H9 (cell line): ENCODE data around the gene DAZAP1. TPM values are rescaled to one million over a fixed set of nuclear protein-coding genes. Genes with fewer than 3 reads are reported as not detected.

Source experiments
- DNase-seq: peaks from one replicate; pipeline ENCODE4 v3.0.0-alpha.2; 2017
- H2AFZ ChIP-seq: one replicate; pipeline ENCODE4 v1.6.1; 2013; ENCODE audit warnings: mild to moderate bottlenecking, low read length, control low read depth, moderate library complexity
- H2AK5ac ChIP-seq: 2 replicates; pipeline ENCODE4 v1.6.1; 2013; ENCODE audit warnings: low read length, control low read depth, mixed read lengths; ENCODE audit not compliant: insufficient read length
- H2BK120ac ChIP-seq: one replicate; pipeline ENCODE4 v1.6.1; 2013; ENCODE audit warnings: low read depth, mild to moderate bottlenecking, low read length, control low read depth, inconsistent platforms; ENCODE audit not compliant: poor library complexity, severe bottlenecking
- H2BK12ac ChIP-seq: 2 replicates; pipeline ENCODE4 v1.6.1; 2013; ENCODE audit warnings: low read length, control low read depth, mixed read lengths, low read depth; ENCODE audit not compliant: insufficient read length
- H2BK15ac ChIP-seq: 2 replicates; pipeline ENCODE4 v1.6.1; 2013; ENCODE audit warnings: low read depth, low read length, control low read depth
- H2BK20ac ChIP-seq: one replicate; pipeline ENCODE4 v1.6.1; 2013; ENCODE audit warnings: low read depth, mild to moderate bottlenecking, low read length, control low read depth, inconsistent platforms; ENCODE audit not compliant: poor library complexity, severe bottlenecking
- H2BK5ac ChIP-seq: 2 replicates; pipeline ENCODE4 v1.6.1; 2013; ENCODE audit warnings: low read length, control low read depth, mixed read lengths; ENCODE audit not compliant: insufficient read length
- H3K14ac ChIP-seq: 2 replicates; pipeline ENCODE4 v1.6.1; 2013; ENCODE audit warnings: low read length, control low read depth; ENCODE audit not compliant: insufficient read depth
- H3K18ac ChIP-seq: 2 replicates; pipeline ENCODE4 v1.6.1; 2013; ENCODE audit warnings: low read depth, mild to moderate bottlenecking, mixed read lengths, low read length, control low read depth; ENCODE audit not compliant: insufficient read length
- H3K23ac ChIP-seq: 2 replicates; pipeline ENCODE4 v1.6.1; 2013; ENCODE audit warnings: low read length, control low read depth, mixed read lengths, low read depth; ENCODE audit not compliant: insufficient read length
- H3K23me2 ChIP-seq: 2 replicates; pipeline ENCODE4 v1.6.1; 2013; ENCODE audit warnings: low read depth, mild to moderate bottlenecking, mixed read lengths, low read length, control low read depth; ENCODE audit not compliant: insufficient read length, poor library complexity, severe bottlenecking
- H3K27ac ChIP-seq: 2 replicates; pipeline ENCODE4 v1.5.1; 2013; ENCODE audit warnings: low read length, control low read depth, mixed read lengths, low read depth; ENCODE audit not compliant: insufficient read length
- H3K27me3 ChIP-seq: 2 replicates; pipeline ENCODE4 v1.6.1; 2013; ENCODE audit warnings: low read length, control low read depth, inconsistent platforms; ENCODE audit not compliant: insufficient read depth
- H3K4ac ChIP-seq: 2 replicates; pipeline ENCODE4 v1.6.1; 2013; ENCODE audit warnings: low read depth, mild to moderate bottlenecking, control low read depth, inconsistent platforms, low read length, moderate library complexity
- H3K4me1 ChIP-seq: 2 replicates; pipeline ENCODE4 v1.6.1; 2013; ENCODE audit warnings: low read length, control low read depth, inconsistent platforms; ENCODE audit not compliant: insufficient read depth
- H3K4me2 ChIP-seq: 2 replicates; pipeline ENCODE4 v1.6.1; 2013; ENCODE audit warnings: low read length, control low read depth, mixed read lengths; ENCODE audit not compliant: insufficient read length, insufficient read depth
- H3K56ac ChIP-seq: 2 replicates; pipeline ENCODE4 v1.6.1; 2013; ENCODE audit warnings: low read depth, mild to moderate bottlenecking, mixed read lengths, low read length, control low read depth; ENCODE audit not compliant: insufficient read length
- H3K79me1 ChIP-seq: 2 replicates; pipeline ENCODE4 v1.6.1; 2013; ENCODE audit warnings: low read depth, mild to moderate bottlenecking, moderate library complexity, low read length, control low read depth, inconsistent platforms; ENCODE audit not compliant: insufficient read depth, poor library complexity, severe bottlenecking
- H3K79me2 ChIP-seq: 2 replicates; pipeline ENCODE4 v1.6.1; 2013; ENCODE audit warnings: low read length, control low read depth, inconsistent platforms; ENCODE audit not compliant: insufficient read depth
- H3K9ac ChIP-seq: 2 replicates; pipeline ENCODE4 v1.6.1; 2013; ENCODE audit warnings: low read length, control low read depth, mixed read lengths; ENCODE audit not compliant: insufficient read length; ENCODE audit errors: extremely low read depth
- H3K9me3 ChIP-seq: one replicate; pipeline ENCODE4 v1.6.1; 2013; ENCODE audit warnings: low read depth, low read length, inconsistent platforms; ENCODE audit not compliant: control insufficient read depth
- H3T11ph ChIP-seq: one replicate; pipeline ENCODE4 v1.6.1; 2013; ENCODE audit warnings: mild to moderate bottlenecking, low read length, control low read depth, inconsistent platforms
- H4K20me1 ChIP-seq: one replicate; pipeline ENCODE4 v1.6.1; 2013; ENCODE audit not compliant: control insufficient read depth, insufficient read length, insufficient read depth
- H4K5ac ChIP-seq: 2 replicates; pipeline ENCODE4 v1.6.1; 2013; ENCODE audit warnings: low read depth, mild to moderate bottlenecking, mixed read lengths, low read length, control low read depth; ENCODE audit not compliant: insufficient read length
- H4K8ac ChIP-seq: replicated peaks from 2 replicates; pipeline ENCODE4 v1.6.1; 2013; ENCODE audit warnings: low read length, control low read depth, mixed read lengths, low read depth; ENCODE audit not compliant: insufficient read length
- H4K91ac ChIP-seq: 2 replicates; pipeline ENCODE4 v1.6.1; 2013; ENCODE audit warnings: low read depth, mild to moderate bottlenecking, moderate library complexity, mixed read lengths, low read length, control low read depth; ENCODE audit not compliant: insufficient read length
- H3K27ac Mint-ChIP-seq, 3 experiments: 2 replicates in 2 of 3; 3 replicates in 1 of 3; pipeline ENCODE4 v1.8.0; 2020 to 2021; ENCODE audit warnings: mixed read lengths in 3 of 3, mild to moderate bottlenecking in 1 of 3, moderate library complexity in 1 of 3
- H3K27me3 Mint-ChIP-seq: 2 replicates; pipeline ENCODE4 v1.8.0; 2021; ENCODE audit warnings: low read depth, mild to moderate bottlenecking, moderate library complexity, mixed read lengths
- H3K36me3 Mint-ChIP-seq, 3 experiments: 2 replicates in 2 of 3; 3 replicates in 1 of 3; pipeline ENCODE4 v1.8.0; 2020 to 2021; ENCODE audit warnings: low read depth in 3 of 3, mixed read lengths in 3 of 3; ENCODE audit not compliant: insufficient read depth in 1 of 3
- H3K4me1 Mint-ChIP-seq, 2 experiments: 2 replicates each; pipeline ENCODE4 v1.8.0; 2020; ENCODE audit warnings: mixed read lengths in 2 of 2
- H3K4me3 Mint-ChIP-seq, 2 experiments: 2 replicates in 1 of 2; 3 replicates in 1 of 2; pipeline ENCODE4 v1.8.0; 2020 to 2021; ENCODE audit warnings: mild to moderate bottlenecking in 2 of 2, mixed read lengths in 2 of 2, moderate library complexity in 1 of 2
- H3K9me3 Mint-ChIP-seq, 2 experiments: 2 replicates in 1 of 2; 3 replicates in 1 of 2; pipeline ENCODE4 v1.8.0; 2020; ENCODE audit warnings: mild to moderate bottlenecking in 2 of 2, mixed read lengths in 2 of 2, moderate library complexity in 1 of 2
- CTCF ChIP-seq: fragments of 200-600 bp; sonication (generic); conservative IDR thresholded peaks from 3 replicates; pipeline ENCODE4 v1.8.0; 2021; ENCODE audit warnings: antibody characterized with exemption, mild to moderate bottlenecking
- WGBS: extraction: QIAGEN DNeasy Blood & Tissue Kit; methylation state at CpG from one replicate; pipeline ENCODE4 v1.1.7; 2013; ENCODE audit warnings: missing lambda C conversion rate, low lambda C conversion rate, mixed read lengths; ENCODE audit not compliant: insufficient read length; ENCODE audit errors: extremely low coverage; 5-methylcytosine and 5-hydroxymethylcytosine counted together
- total RNA-seq: library from RNA; stranded (reverse); gene quantifications from 2 replicates; pipeline ENCODE4 v1.2.1, GENCODE V29; 2021

DAZAP1 gene
- total RNA-seq, 1 experiment from 2014 or later, result 265 TPM

- no peak overlapping the region for H2BK12ac ChIP-seq
- H3K23ac ChIP-seq, result no peak overlapping the region
- no peak overlapping the region for H2BK120ac ChIP-seq
- H2BK15ac ChIP-seq, result no peak overlapping the region
- no peaks in the 10 kb centered on the region for H3K4me1 ChIP-seq
- H4K20me1 ChIP-seq, result no peaks in the 10 kb centered on the region
- TF ChIP-seq CTCF, result no peak
- no peak overlapping the region for H3K9ac ChIP-seq
- Mint-ChIP-seq H3K27me3 (no peaks in the 10 kb centered on the region; the same call in 1 of the 2 replicates), H3K4me1 (peaks cover 6 to 14% of the 10 kb centered on the region in 2 experiments), H3K27ac (no peak overlapping the region), H3K4me3 (no peak overlapping the region), H3K36me3 (peaks cover 17 to 35% (median 29%) of the 10 kb centered on the region in 3 experiments; a peak in 6 of 7 replicates), H3K9me3 (no peaks in the 10 kb centered on the region)
- no peaks in the 10 kb centered on the region for H3K79me2 ChIP-seq
- H3K56ac ChIP-seq, result no peak overlapping the region
- no peak overlapping the region for H3K18ac ChIP-seq
- H3K27me3 ChIP-seq, result no peaks in the 10 kb centered on the region
- no peak overlapping the region for H4K8ac ChIP-seq
- H2BK5ac ChIP-seq, result no peak overlapping the region
- no peaks in the 10 kb centered on the region for H3K23me2 ChIP-seq
- WGBS, result no CpG with 5 or more reads among the region's 43 CpGs
- no peak overlapping the region for H3K4ac ChIP-seq
- no peak for DNase-seq
- no peaks in the 10 kb centered on the region for H3K79me1 ChIP-seq
- H3K4me2 ChIP-seq, result no peak overlapping the region
- no peak overlapping the region for H3K27ac ChIP-seq
- H2BK20ac ChIP-seq, result no peak overlapping the region
- no peak overlapping the region for H2AK5ac ChIP-seq
- H3K9me3 ChIP-seq, result no peaks in the 10 kb centered on the region
- no peak overlapping the region for H4K5ac ChIP-seq
- H3K14ac ChIP-seq, result no peak overlapping the region
- no peak overlapping the region for H4K91ac ChIP-seq
- H2AFZ ChIP-seq, result no peak overlapping the region
- no peak overlapping the region for H3T11ph ChIP-seq
These were observed 30.0 kb upstream of the DAZAP1 start for GRCh38 chr19:1377176-1377964.
